GM21528 (cell line): ENCODE measurements around the gene ZNF326.

Experiments
- ATAC-seq: cut with Tn5 transposase; IDR thresholded peaks from one replicate; pipeline ENCODE4 v1.9.1; 2021; ENCODE audit warnings: mild to moderate bottlenecking, moderate library complexity; ENCODE audit not compliant: unreplicated experiment, low FRiP score

The ZNF326 gene

DNA sequence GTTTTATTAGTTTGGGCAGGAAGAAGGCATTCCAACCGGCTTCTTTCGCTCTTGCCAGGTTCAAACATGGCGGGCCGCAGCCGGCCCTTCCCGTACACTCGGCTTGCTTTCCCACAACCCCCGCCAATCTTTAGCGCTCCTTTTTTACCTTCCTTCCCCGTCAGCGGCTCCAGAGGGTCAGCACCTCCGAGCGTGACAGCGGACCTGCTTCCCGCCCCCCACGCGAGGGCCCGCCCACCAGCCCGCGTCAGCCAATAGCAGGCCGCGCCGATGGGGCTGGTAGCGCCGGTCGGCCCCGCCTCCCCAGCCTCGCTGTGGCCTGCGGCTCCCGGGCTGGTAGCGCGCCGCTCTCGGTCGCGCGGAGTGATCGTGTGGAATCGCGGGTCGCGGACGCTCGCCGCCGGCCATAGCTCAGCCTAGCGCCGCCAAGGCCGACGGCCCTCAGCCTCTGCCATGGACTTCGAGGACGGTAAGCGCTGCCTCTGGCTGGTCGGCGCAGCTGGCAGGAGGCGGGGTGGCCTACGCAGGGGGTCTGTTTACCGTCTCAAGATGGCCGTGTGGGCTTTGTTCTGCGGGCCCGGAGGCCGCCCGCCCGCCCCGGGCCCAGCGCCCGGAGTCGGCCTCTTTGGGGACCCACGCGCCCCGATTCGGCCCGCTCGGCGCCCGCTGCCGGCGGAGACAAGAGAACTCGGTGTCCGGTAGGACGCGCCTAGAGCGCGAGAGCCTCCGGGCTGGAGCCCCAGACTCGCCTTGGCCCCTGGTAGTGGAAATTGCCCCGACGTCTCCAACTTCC lies at the start of gene ZNF326:
TSS of gene ZNF326 (plus strand) at position 306 of the 793 bp plus-strand sequence. CDS start at position 454, 148 bp downstream.
- ATAC-seq: peak; percentile 97

DNA sequence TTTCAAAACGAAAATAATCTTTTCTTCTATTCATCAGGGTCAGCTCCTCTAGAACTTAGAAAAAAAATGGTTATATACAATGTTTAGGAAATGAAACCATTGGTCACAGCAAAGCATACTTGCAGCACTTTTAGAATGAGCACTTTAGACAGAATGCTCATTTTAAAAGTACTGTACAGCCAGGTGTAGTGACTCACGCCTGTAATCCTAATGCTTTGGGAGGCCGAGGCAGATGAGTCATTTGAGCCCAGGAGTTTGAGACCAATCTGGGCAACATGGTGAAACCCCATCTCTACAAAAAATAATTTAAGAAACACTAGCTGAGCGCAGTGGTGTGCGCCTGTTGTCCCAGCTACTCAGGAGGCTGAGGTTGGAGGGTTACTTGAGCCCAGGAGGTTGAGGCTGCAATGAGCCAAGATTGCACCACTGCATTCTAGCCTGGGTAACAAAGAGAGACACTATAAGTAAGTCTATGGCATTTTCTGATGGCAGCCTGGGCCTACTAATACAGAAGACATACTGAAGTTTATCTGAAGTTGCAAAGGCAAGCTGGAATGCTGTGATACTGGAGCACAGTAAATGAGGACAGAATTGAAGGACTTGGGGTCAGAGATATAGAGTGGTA lies 48.9 kb upstream of the ZNF326 start:
- peak; percentile 91 for ATAC-seq

DNA sequence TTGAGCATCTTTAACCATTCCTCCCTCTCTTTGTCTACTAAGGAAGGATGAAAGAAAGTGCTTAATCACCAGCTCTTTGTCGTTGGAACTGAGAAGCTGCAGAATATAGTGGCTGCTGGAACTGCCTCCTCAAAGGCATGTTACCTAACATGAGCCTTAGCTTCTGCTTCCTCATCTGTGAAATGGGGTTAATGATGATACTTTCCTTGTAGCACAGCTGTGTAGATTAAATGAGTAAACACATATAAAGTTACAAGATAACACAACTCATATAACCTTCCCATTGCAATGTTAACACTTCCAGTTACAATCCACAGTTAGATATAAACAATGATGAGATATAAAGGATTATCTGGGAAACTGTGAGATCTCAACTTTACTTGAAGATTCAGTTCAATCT lies 48.4 kb upstream of the ZNF326 start:
- ATAC-seq: no peak

GRCh38 chr1:89948722-89949345 lies 46.1 kb upstream of the ZNF326 start:
- ATAC-seq: no peak

DNA sequence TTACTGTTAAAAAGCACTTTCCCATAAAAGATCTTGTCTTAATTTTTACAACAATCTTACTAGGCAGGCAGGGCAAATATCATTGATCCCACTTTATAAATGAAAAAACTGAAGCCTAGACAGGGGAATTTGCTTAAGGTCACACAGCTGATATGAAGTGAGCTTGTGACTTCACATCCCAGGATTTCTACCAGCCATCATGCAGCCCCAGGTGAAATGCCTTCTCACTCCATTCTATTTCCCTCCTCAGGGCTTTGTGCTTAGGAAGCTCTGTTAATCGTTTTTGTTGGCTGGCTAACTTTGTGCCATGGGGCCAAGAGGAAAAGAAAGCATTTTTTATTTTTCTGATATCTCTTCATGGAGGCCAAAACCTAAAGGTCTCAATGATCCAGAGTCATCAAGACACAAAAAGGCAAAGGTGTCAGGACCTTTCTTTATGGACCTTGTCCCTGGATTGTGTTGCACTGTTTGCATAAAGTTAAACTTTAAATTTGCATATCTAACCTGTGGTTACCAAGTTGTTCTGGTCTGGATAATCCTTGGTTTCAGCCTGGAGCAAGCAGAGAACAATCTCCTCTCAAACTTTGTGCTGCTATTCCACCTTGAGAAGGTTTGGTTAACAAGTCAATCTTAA lies 44.8 kb upstream of the ZNF326 start:
- no peak for ATAC-seq

DNA sequence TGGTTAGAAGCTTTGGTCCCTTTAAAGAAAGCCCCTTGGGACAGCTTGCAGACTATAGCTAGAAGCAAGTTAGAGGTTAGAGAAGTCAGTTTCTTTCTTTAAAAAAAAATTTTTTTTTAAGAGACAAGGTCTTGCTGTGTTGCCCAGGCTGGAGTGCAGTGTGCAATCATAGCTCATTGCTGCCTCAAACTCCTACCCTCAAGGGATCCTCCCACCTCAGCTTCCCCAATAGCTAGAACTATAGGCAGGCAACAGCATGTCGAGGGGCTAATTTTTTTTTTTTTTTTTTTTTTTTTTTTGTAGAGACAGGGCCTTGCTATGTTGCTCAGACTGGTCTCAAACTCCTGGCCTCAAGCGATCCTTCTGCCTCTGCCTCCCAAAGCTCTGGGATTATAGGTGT lies 44.2 kb upstream of the ZNF326 start:
- ATAC-seq: no peak

DNA sequence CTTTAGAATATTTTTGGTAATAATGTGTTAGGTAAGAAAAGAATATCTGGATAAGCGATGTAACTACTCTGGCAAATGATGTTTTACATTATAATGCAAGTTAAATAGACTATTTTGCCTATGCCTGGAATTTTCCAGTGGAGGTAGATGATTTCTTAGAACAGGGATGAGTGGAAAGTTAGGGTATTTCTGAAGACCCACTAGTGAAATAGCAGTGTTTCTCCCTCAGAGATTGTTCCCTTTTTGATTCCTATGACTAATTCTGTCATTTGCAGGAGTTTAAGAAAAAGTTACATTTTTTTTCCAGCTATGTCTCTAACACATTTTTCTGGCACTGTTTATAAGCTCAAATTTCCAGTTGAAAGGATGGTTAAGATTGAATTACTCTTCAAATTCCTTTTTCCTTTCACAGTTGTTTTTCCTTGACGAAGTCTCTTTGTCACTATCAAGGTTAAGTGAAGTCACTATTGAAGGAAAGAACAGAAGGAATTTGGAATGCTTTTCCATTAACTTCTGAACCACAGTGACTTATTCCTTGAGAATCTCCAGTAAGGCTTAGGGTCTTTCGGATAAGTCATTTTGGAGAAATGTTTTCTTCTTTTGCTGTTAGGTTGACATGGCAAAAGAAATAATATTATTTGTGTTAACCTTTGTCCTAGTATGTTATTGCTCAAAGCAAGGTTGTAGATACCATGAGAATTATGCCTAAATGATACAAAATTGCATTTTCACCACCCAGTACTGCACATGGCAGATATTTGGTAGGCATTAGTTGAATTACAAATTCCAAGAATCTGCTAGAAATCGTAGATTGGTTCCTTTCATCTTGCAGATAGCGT lies 42.9 kb upstream of the ZNF326 start:
- no peak for ATAC-seq

GRCh38 chr1:89952605-89953130 lies 42.2 kb upstream of the ZNF326 start:
- no peak for ATAC-seq

DNA sequence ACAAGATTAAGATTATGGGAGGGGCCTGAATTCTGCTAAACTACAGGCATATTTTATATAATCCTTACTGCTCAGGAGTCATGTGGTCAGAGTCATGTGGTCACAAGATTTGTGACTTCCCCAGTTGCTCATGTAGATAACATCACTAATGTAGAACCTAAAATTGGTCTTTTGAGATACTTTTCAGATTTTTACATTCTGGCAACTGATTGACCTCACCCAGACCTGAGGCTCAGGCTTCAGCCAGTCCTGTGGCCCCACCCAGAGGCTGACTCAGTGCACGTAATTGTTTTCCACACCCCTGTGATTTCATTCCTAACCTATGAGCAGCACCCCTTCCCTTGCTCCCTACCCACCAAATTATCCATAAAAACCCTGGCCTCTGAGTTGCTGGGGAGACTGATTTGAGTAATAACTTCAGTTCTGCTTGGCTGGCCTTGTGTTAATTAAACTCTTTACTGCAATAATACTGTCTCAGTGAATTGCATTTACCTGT lies 41.7 kb upstream of the ZNF326 start:
- peak; percentile 51 for ATAC-seq

DNA sequence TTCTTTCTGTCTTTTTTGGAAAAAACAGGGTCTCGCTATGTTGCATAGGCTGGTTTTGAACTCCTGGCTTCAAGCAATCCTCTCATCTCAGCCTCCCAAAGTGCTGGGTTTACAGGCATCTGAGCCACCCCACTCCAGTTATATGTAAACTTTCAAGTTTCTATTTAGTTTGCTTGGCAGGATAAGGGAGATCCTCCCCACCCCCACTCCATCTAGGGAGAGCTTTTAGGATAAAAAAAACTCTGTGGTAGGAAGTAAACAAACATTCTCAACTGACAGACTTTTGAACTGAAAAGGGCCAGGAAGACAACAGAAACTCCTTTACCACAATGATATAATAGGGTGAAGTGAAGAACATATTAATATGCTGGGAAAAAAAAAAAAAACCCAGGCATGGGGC lies 41.0 kb upstream of the ZNF326 start:
- no peak for ATAC-seq

- ATAC-seq: no peak
These were observed 40.5 kb upstream of the ZNF326 start for GRCh38 chr1:89954401-89954800.

GRCh38 chr1:89955311-89956205 lies 39.4 kb upstream of the ZNF326 start:
- ATAC-seq: no peak

DNA sequence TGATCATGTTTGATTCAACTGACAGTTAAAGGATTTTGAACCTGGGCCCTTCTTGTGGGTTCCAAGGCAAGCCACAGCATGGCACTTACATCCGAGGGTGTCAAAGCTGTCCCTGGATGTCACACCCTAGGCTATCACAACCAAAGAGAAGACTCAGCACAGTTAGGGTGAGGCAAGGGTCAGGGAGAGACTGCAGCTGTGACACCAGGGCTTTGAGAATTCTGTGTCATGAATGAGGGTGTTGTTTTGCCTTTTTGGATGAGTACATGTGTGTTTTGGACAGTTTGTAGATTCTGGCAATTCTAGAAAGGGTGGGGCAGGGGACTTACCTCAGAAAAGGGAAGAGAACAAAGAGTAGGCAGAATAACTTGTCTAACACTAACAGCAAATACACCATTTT lies 37.8 kb upstream of the ZNF326 start:
- no peak for ATAC-seq

DNA sequence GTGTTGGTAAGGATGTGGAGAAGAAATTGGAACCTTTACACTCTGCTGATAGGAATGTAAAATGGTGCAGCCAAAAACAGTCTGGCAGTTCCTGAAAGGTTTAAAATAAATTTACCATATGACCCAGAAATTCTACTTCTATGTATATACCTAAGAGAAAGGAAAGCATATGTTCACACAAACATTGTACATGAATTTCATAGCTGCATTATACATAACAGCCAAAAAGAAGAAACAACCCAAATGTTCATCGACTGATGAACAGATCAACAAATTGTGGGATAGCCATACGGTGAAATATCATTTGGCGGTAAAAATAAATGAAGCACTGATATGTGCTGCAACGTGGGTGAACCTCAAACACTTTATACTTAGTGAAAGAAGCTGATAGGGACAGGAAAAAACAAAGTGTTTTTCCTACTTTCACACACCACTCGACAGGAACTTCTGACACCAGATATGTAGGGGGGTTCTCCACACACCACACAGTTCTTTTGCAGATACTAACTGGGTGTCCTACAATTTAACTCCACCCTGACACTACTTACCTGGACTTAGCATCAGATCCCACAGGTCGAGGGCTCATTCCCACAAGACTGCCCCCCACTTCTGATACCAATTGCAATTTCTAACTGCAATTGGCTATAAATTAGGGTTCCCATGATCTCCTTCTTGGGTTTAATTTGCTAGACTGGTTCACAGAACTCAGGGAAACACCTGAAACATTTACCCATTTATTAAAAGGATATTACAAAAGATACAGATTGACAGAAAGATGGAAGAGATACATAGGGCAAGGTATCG lies 35.9 kb upstream of the ZNF326 start:
- ATAC-seq: no peak

GRCh38 chr1:89959719-89960118 lies 35.2 kb upstream of the ZNF326 start:
- no peak for ATAC-seq

- no peak for ATAC-seq
These were observed 32.7 kb upstream of the ZNF326 start for GRCh38 chr1:89962024-89962741.

DNA sequence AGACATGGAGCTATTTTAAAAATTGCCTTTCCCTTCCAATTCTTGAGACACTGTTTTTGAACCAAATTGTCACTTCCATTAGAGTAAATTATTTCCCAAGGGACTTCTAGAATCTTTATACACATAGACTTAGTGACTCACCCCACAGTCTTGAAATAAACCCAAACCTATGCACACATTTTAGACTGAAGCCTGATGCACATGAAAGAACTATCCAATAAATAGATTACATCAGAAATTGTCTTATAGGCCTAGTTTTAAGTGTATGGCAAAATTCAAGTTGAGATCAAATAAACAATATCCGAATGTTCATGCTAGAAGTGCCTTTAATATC lies 32.2 kb upstream of the ZNF326 start:
- ATAC-seq: no peak
